Measurements from ENCODE around the gene BAHCC1. TPM values are rescaled to one million over a fixed set of nuclear protein-coding genes. Genes with fewer than 3 reads are reported as not detected.

Gene BAHCC1
- total RNA-seq, 1 donor: 2.0 TPM

- Histone ChIP-seq H3K4me1 (ENCODE audit: insufficient read depth, low read length) (peaks cover 20% of the 10 kb centered on the region), H3K27me3 (ENCODE audit: insufficient read depth, low read length) (no peaks in the 10 kb centered on the region), H3K4me3 (ENCODE audit: low read length) (no peak overlapping the region), H3K9me3 (ENCODE audit: low read depth, low read length) (no peaks in the 10 kb centered on the region)
Observed at GRCh38 chr17:81489998-81490992, 95.0 kb downstream of the BAHCC1 start.

- Histone ChIP-seq H3K4me1 (ENCODE audit: insufficient read depth, low read length) (peaks cover 20% of the 10 kb centered on the region), H3K4me3 (ENCODE audit: low read length) (no peak overlapping the region), H3K27me3 (ENCODE audit: insufficient read depth, low read length) (no peaks in the 10 kb centered on the region), H3K9me3 (ENCODE audit: low read depth, low read length) (no peaks in the 10 kb centered on the region)
Observed at GRCh38 chr17:81491181-81491581, 95.9 kb downstream of the BAHCC1 start.

- Histone ChIP-seq H3K9me3 (ENCODE audit: low read depth, low read length) (no peaks in the 10 kb centered on the region), H3K4me3 (ENCODE audit: low read length) (no peak overlapping the region), H3K4me1 (ENCODE audit: insufficient read depth, low read length) (peaks cover 14% of the 10 kb centered on the region), H3K27me3 (ENCODE audit: insufficient read depth, low read length) (no peaks in the 10 kb centered on the region)
Observed at GRCh38 chr17:81491761-81492160, 96.5 kb downstream of the BAHCC1 start.

GRCh38 chr17:81492202-81492601 lies 96.9 kb downstream of the BAHCC1 start:
- Histone ChIP-seq H3K4me1 (ENCODE audit: insufficient read depth, low read length) (peaks cover 12% of the 10 kb centered on the region), H3K27me3 (ENCODE audit: insufficient read depth, low read length) (no peaks in the 10 kb centered on the region), H3K9me3 (ENCODE audit: low read depth, low read length) (no peaks in the 10 kb centered on the region), H3K4me3 (ENCODE audit: low read length) (no peak overlapping the region)

GRCh38 chr17:81492706-81493105 lies 97.4 kb downstream of the BAHCC1 start:
- Histone ChIP-seq H3K4me1 (ENCODE audit: insufficient read depth, low read length) (peaks cover 7% of the 10 kb centered on the region), H3K27me3 (ENCODE audit: insufficient read depth, low read length) (no peaks in the 10 kb centered on the region), H3K9me3 (ENCODE audit: low read depth, low read length) (no peaks in the 10 kb centered on the region), H3K4me3 (ENCODE audit: low read length) (no peak overlapping the region)

GRCh38 chr17:81493198-81494038 lies 98.2 kb downstream of the BAHCC1 start:
- peaks cover 3% of the 10 kb centered on the region for H3K4me1 ChIP-seq (ENCODE audit: insufficient read depth, low read length)
- H3K4me3 ChIP-seq (ENCODE audit: low read length): no peak overlapping the region
- H3K27me3 ChIP-seq (ENCODE audit: insufficient read depth, low read length): no peaks in the 10 kb centered on the region
- H3K9me3 ChIP-seq (ENCODE audit: low read depth, low read length): no peaks in the 10 kb centered on the region

GRCh38 chr17:81494626-81495377 lies 99.5 kb downstream of the BAHCC1 start:
- Histone ChIP-seq H3K27me3 (ENCODE audit: insufficient read depth, low read length) (no peaks in the 10 kb centered on the region), H3K4me1 (ENCODE audit: insufficient read depth, low read length) (no peaks in the 10 kb centered on the region), H3K9me3 (ENCODE audit: low read depth, low read length) (no peaks in the 10 kb centered on the region), H3K4me3 (ENCODE audit: low read length) (no peak overlapping the region)

GRCh38 chr17:81498953-81499600 lies 103.8 kb downstream of the BAHCC1 start:
- no peaks in the 10 kb centered on the region for H3K9me3 ChIP-seq (ENCODE audit: low read depth, low read length)
- no peak overlapping the region for H3K4me3 ChIP-seq (ENCODE audit: low read length)
- H3K27me3 ChIP-seq (ENCODE audit: insufficient read depth, low read length): no peaks in the 10 kb centered on the region
- H3K4me1 ChIP-seq (ENCODE audit: insufficient read depth, low read length): no peaks in the 10 kb centered on the region

- Histone ChIP-seq H3K4me3 (ENCODE audit: low read length) (no peak overlapping the region), H3K9me3 (ENCODE audit: low read depth, low read length) (no peaks in the 10 kb centered on the region), H3K4me1 (ENCODE audit: insufficient read depth, low read length) (no peaks in the 10 kb centered on the region), H3K27me3 (ENCODE audit: insufficient read depth, low read length) (no peaks in the 10 kb centered on the region)
Observed at GRCh38 chr17:81499601-81499970, 104.3 kb downstream of the BAHCC1 start.

- H3K9me3 ChIP-seq (ENCODE audit: low read depth, low read length): no peaks in the 10 kb centered on the region
- H3K4me1 ChIP-seq (ENCODE audit: insufficient read depth, low read length): no peaks in the 10 kb centered on the region
- no peak overlapping the region for H3K4me3 ChIP-seq (ENCODE audit: low read length)
- no peaks in the 10 kb centered on the region for H3K27me3 ChIP-seq (ENCODE audit: insufficient read depth, low read length)
Observed at GRCh38 chr17:81500047-81500446, 104.8 kb downstream of the BAHCC1 start.

GRCh38 chr17:81502471-81503017 lies 107.3 kb downstream of the BAHCC1 start:
- no peaks in the 10 kb centered on the region for H3K4me1 ChIP-seq (ENCODE audit: insufficient read depth, low read length)
- H3K4me3 ChIP-seq (ENCODE audit: low read length): no peak overlapping the region
- H3K9me3 ChIP-seq (ENCODE audit: low read depth, low read length): no peaks in the 10 kb centered on the region
- no peaks in the 10 kb centered on the region for H3K27me3 ChIP-seq (ENCODE audit: insufficient read depth, low read length)

- Histone ChIP-seq H3K4me1 (ENCODE audit: insufficient read depth, low read length) (peaks cover 3% of the 10 kb centered on the region), H3K9me3 (ENCODE audit: low read depth, low read length) (no peaks in the 10 kb centered on the region), H3K27me3 (ENCODE audit: insufficient read depth, low read length) (no peaks in the 10 kb centered on the region), H3K4me3 (ENCODE audit: low read length) (no peak overlapping the region)
Observed at GRCh38 chr17:81503619-81504018, 108.4 kb downstream of the BAHCC1 start.

- peaks cover 38% of the 10 kb centered on the region for H3K4me1 ChIP-seq (ENCODE audit: insufficient read depth, low read length)
- no peaks in the 10 kb centered on the region for H3K27me3 ChIP-seq (ENCODE audit: insufficient read depth, low read length)
- no peaks in the 10 kb centered on the region for H3K9me3 ChIP-seq (ENCODE audit: low read depth, low read length)
- peak overlapping the region; percentile 77 for H3K4me3 ChIP-seq (ENCODE audit: low read length)
Observed at GRCh38 chr17:81508639-81509206, 113.5 kb downstream of the BAHCC1 start.

Data from mononuclear cell (primary cell).